Osteocyte (in vitro differentiated cells): Measurements from ENCODE around the gene ADAMTS16. TPM values are rescaled to one million over a fixed set of nuclear protein-coding genes. Genes with fewer than 3 reads are reported as not detected.

Source experiments
- DNase-seq: peaks from one replicate; pipeline ENCODE4 v3.0.0; 2021; ENCODE audit warnings: mixed read lengths; ENCODE audit not compliant: unreplicated experiment; ENCODE audit errors: extremely low spot score
- H3K27ac Mint-ChIP-seq: one replicate; pipeline ENCODE4 v1.8.0; 2021; ENCODE audit warnings: mild to moderate bottlenecking, mixed read lengths; ENCODE audit not compliant: unreplicated experiment
- H3K27me3 Mint-ChIP-seq: one replicate; pipeline ENCODE4 v1.8.0; 2021; ENCODE audit warnings: mixed read lengths; ENCODE audit not compliant: unreplicated experiment
- H3K36me3 Mint-ChIP-seq: one replicate; pipeline ENCODE4 v1.8.0; 2021; ENCODE audit warnings: mixed read lengths; ENCODE audit not compliant: unreplicated experiment
- H3K4me1 Mint-ChIP-seq: one replicate; pipeline ENCODE4 v1.8.0; 2021; ENCODE audit warnings: mixed read lengths; ENCODE audit not compliant: unreplicated experiment
- H3K4me3 Mint-ChIP-seq: one replicate; pipeline ENCODE4 v1.8.0; 2021; ENCODE audit warnings: mild to moderate bottlenecking, moderate library complexity, mixed read lengths; ENCODE audit not compliant: unreplicated experiment
- H3K9me3 Mint-ChIP-seq: one replicate; pipeline ENCODE4 v1.8.0; 2021; ENCODE audit warnings: mixed read lengths; ENCODE audit not compliant: unreplicated experiment
- CTCF ChIP-seq: fragments of 200-600 bp; sonication (generic); IDR thresholded peaks from 2 replicates; pipeline ENCODE4 v1.5.0; 2021; ENCODE audit warnings: antibody characterized with exemption, mild to moderate bottlenecking, moderate library complexity
- total RNA-seq: library from RNA; stranded (reverse); gene quantifications from 2 replicates; pipeline ENCODE4 v1.2.1, GENCODE V29; 2021

ADAMTS16 gene
- total RNA-seq, 1 donor from 2014 or later = not detected

GRCh38 chr5:5313101-5313635, 173.0 kb downstream of the ADAMTS16 start:
- Mint-ChIP-seq H3K9me3 (no peaks in the 10 kb centered on the region), H3K36me3 (no peaks in the 10 kb centered on the region), H3K4me1 (peaks cover 3% of the 10 kb centered on the region), H3K4me3 (no peak overlapping the region), H3K27ac (no peak overlapping the region), H3K27me3 (no peaks in the 10 kb centered on the region)
- no peak for TF ChIP-seq CTCF
- no peak for DNase-seq

GRCh38 chr5:5314166-5314565, 174.0 kb downstream of the ADAMTS16 start:
- no peak overlapping the region for H3K4me3 Mint-ChIP-seq
- TF ChIP-seq CTCF = no peak
- no peaks in the 10 kb centered on the region for H3K9me3 Mint-ChIP-seq
- H3K36me3 Mint-ChIP-seq = no peaks in the 10 kb centered on the region
- peaks cover 3% of the 10 kb centered on the region for H3K4me1 Mint-ChIP-seq
- H3K27ac Mint-ChIP-seq = no peak overlapping the region
- DNase-seq = no peak
- H3K27me3 Mint-ChIP-seq = no peaks in the 10 kb centered on the region

- no peaks in the 10 kb centered on the region for H3K36me3 Mint-ChIP-seq
- no peak for TF ChIP-seq CTCF
- H3K4me3 Mint-ChIP-seq = no peak overlapping the region
- H3K4me1 Mint-ChIP-seq = peaks cover 3% of the 10 kb centered on the region
- H3K27ac Mint-ChIP-seq = no peak overlapping the region
- no peak for DNase-seq
- no peaks in the 10 kb centered on the region for H3K27me3 Mint-ChIP-seq
- H3K9me3 Mint-ChIP-seq = no peaks in the 10 kb centered on the region
Measured at GRCh38 chr5:5314626-5315025, 174.5 kb downstream of the ADAMTS16 start.

- no peaks in the 10 kb centered on the region for H3K36me3 Mint-ChIP-seq
- peaks cover 2% of the 10 kb centered on the region for H3K27me3 Mint-ChIP-seq
- DNase-seq = no peak
- no peak overlapping the region for H3K4me3 Mint-ChIP-seq
- peaks cover 3% of the 10 kb centered on the region for H3K4me1 Mint-ChIP-seq
- H3K9me3 Mint-ChIP-seq = no peaks in the 10 kb centered on the region
- no peak overlapping the region for H3K27ac Mint-ChIP-seq
- no peak for TF ChIP-seq CTCF
Measured at GRCh38 chr5:5315068-5315980, 175.2 kb downstream of the ADAMTS16 start.

- Mint-ChIP-seq H3K9me3 (no peaks in the 10 kb centered on the region), H3K27me3 (peaks cover 2% of the 10 kb centered on the region), H3K36me3 (no peaks in the 10 kb centered on the region), H3K27ac (no peak overlapping the region), H3K4me1 (peaks cover 3% of the 10 kb centered on the region), H3K4me3 (no peak overlapping the region)
- DNase-seq = no peak
- no peak for TF ChIP-seq CTCF
Measured at GRCh38 chr5:5316334-5316733, 176.2 kb downstream of the ADAMTS16 start.
